T-helper 1 cell treated with Interleukin-12 subunit alpha and Interleukin-12 subunit beta and Interleukin-4 antibody, amounts not matched to agents 30 ng/mL and 1 ng/mL, for 36 hours (primary cell): ENCODE results near the gene PLEKHJ1. TPM values are rescaled to one million over a fixed set of nuclear protein-coding genes. Genes with fewer than 3 reads are reported as not detected.
"Not testable (repeated sequence)": the region's sequence is repeated elsewhere in the genome, so short reads cannot be mapped to it uniquely, and the experiment has no call there.

Experiments used
- intact Hi-C: fragments of 100-400 bp; cut with micrococcal nuclease; formaldehyde crosslinking; loops from one replicate; pipeline ENCODE4 v1.15.1; 2024
- total RNA-seq: library from RNA; stranded (reverse); gene quantifications from 2 replicates; pipeline ENCODE4 v1.2.3, GENCODE V29; 2022

The PLEKHJ1 gene, protein sequence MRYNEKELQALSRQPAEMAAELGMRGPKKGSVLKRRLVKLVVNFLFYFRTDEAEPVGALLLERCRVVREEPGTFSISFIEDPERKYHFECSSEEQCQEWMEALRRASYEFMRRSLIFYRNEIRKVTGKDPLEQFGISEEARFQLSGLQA
- total RNA-seq, result 64.7 and 65.7 TPM in 2 replicates

DNA sequence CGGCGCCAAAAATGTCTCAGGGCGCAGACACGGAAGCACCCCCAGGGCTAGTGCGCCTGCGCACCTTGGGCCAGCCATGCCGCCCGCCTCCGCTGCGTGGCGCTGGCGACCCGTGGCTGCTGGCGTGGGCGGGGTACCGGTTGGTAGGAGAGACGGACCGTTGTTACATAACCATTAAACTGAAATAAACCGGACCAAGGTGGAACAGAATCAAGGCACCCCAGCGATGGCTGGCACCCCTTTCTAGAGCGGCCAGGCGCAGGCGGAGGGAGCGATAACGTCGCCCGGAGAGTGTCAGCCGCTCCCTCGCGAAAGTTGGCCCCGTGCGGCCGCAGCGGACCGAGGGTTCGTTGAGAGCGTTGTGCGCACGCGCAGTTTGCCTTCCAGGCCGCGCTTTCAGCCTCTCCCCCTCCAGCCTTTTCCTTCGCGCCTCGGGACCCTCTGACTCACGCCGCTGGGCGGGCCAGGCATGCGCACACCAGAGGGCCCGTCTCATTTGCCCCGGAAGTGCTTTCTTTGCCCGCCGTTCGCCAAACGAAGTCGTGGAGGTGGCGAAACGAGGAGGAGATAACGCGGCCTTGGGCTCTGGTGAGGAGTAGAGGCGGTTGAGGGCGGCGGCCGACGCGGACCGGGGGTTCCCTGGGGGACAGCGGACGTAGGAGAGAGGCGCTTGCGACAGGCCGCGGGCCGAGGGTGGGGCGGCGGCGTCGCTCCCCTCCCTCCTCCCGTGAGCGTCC lies at the start of gene PLEKHJ1, which contains the start of gene SF3A2:
TSS of gene PLEKHJ1 (minus strand) at position 16 of the 737 bp plus-strand sequence. CDS start 81 bp downstream, outside the sequence.
TSS of gene SF3A2 (plus strand) at position 511 of the 737 bp plus-strand sequence. CDS start 6,595 bp downstream, outside the sequence.
- intact Hi-C loops, result loop anchor here (1.0 to 5.0 kb wide), 13 partner anchors 22 to 401 kb away; partner anchors contain the start of genes AP3D1, IZUMO4, LMNB2 and MOB3A

DNA sequence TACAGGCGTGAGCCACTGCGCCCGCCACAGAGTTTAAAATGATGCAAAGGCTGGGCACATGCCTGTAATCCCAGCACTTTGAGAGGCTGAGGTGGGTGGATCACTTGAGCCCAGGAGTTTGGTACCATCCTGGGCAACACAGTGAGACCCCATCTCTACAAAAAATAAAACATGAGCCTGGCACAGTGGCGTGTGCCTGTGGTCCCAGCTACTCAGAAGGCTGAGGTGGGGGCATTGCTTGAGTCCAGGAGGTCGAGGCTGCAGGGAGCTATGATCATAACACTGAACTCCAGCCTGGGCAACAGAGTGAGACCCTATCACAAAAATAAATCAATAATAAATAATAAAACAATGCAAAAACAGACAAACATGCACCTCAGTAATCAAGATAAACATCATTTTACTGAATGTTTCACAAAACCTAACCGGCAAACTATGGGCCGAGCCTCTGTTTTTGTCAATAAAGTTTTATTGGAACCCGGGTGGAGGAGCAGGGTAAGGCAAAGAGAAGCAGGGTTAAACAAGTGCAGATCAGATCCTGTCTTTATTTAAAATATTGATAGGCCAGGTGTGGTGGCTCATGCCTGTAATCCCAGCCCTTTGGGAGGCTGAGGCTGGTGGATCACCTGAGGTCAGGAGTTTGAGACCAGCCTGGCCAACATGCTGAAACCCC lies 47.8 kb upstream of the PLEKHJ1 start:
- intact Hi-C loops, result no loop called here

DNA sequence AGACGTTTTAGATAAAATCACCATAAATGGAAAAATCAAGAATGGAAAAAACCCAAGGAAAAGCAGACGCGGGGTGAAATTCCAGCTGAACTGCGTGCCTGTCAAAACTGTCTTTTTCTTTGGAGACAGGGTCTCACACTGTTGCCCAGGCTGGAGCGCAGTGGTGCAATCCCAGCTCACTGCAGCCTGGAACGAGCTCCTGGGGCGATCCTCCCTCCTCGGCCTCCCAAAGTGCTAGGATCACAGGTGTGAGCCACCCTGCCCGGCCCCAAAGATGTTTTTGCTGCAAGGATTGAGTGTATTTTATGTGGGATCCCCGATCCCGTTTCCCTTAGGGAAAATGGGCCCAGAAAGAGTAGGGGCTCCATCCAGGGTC lies 46.7 kb upstream of the PLEKHJ1 start:
- intact Hi-C loops, result no loop called here

DNA sequence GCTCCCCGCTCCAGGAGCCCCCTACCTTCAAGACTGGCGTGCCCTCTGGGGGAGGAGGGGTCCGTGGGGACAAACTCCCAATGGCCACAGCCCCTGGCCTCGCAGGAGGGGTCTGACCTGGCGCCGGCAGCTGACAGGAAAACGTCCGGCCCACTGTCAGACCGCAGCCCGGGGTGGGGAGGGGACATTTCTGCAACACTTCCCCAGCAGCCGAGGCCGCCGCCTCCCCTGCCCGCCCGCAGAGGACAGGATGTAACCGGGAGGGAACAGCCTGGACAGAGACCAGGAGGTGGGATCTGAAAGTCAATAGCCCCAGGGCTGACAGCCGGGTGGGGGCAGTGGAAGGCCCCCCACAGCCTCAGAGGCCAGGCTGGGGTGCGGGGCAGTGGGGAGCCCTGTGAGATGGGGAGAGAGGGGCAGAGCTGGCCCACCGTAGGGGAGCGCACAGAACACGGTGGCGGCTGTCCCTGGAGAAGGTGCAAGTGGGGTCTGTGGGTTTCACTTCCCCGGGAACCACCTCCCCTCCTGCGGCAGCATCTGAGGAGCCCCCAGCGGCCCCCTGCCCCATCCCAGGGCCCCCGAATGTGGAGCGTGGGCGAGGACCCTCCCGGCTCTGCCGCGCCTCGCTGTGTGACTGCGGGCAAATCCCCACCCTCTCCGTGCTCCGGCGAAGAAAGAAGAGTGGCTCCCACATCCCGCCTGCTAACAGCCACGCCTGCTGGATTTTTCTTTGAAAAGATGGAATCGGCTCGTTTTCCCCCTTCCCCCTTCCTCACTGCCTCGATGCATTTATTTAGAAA lies 46.1 kb upstream of the PLEKHJ1 start, which contains the start of gene PEAK3:
TSS of gene PEAK3 (minus strand) at position 114 of the 800 bp plus-strand sequence. CDS start 1,244 bp downstream, outside the sequence.
- intact Hi-C loops, result no loop called here

DNA sequence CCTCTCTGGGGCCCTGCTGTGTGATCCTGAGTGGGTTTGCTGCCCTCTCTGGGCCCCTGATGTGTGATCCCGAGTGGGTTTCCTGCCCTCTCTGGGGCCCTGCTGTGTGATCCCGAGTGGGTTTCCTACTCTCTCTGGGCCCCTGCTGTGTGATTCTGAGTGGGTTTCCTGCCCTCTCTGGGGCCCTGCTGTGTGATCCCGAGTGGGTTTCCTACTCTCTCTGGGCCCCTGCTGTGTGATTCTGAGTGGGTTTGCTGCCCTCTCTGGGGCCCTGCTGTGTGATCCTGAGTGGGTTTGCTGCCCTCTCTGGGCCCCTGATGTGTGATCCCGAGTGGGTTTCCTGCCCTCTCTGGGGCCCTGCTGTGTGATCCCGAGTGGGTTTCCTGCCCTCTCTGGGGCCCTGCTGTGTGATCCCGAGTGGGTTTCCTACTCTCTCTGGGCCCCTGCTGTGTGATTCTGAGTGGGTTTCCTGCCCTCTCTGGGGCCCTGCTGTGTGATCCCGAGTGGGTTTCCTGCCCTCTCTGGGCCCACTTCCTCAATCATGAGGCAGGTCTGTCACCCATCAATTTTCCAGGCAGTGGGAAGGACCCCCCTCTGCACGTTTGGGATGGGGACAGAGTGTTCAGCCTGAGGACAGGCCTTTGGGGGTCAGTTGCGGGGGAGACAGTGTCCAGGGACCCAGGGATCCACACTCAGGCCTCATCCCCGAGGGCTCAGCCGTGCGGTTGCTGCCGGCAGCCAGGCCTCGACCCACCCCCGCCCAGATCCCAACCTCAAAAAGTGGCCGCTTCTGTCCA lies 45.3 kb upstream of the PLEKHJ1 start:
- intact Hi-C loops, result not testable (repeated sequence)

DNA sequence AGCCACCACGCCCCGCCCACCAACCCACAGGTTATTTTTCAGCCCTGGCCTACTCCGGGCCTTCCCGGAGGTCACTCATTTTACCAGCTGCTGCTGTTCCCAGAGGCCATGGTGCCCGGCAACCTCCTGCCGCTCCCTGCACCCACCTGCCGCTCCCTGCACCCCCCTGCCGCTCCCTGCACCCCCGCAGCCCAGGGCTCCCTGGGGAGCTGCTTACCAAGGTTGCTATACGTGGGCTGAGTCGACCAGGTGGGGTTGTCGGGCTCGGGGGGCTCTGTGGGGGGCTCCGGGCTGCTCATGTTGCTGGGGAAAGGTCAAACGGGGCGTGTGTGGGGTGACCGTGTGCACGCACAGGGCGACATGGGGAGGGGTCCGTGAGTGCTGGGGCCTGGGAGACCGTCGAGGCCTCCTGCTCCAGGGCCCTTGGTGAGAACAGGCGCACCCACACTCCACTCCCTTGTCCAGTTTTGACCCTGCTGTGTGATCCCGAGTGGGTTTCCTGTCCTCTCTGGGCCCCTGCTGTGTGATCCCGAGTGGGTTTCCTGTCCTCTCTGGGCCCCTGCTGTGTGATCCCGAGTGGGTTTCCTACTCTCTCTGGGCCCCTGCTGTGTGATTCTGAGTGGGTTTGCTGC lies 44.6 kb upstream of the PLEKHJ1 start:
- intact Hi-C loops, result no loop called here

DNA sequence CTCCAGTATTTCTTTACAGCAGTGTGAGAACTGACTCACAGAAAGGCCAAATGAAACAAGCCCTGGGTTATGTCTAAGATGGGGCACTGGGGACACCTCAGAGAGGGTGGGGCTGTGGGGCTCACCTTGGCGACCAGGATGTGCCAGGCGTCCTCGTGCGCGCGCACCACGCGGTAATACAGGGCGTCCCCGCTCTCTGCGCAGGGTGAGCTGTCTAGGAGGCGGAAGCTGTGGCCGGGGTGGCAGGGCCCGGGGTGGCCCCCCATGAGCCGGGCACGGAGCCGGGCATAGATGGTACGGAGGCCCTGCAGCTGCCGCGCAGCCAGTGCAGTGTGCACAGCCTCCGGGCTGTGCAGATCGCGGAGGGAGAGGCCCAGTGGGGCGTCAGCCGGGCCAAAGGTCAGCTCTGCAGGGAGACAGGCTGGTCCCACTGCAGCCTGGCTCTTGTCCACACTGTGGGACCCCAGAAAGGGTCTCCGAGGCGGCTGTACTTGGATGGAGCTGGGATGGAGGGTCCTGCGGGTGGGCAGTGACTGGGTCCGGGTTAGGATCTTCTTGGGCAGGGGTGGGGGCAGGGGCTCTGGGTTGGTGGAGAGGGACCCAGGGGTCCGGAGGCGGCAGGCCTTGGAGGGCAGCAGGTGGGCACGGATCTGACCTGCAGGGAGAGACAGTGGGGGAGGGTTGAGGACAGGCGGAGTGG lies 42.5 kb upstream of the PLEKHJ1 start:
- intact Hi-C loops, result loop anchor here (10.0 kb wide), 1 partner anchor 336 kb away; no protein-coding TSS in a partner anchor

DNA sequence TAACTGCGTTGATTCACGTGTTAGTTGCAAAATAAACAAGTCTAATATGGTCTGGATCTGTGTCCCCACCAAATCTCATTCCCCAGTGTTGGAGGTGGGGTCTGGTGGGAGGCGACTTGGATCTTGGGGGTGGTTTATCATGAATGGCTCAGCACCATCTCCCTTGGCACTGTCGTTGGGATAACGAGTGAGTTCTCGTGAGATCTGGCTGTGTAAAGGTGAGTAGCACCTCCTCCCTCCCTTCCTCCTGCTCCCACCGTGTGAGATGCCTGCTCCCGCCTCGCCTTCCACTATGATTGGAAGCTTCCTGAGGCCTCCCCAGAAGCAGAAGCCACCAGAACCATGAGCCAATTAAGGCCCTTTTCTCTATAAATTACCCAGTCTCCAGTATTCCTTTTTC lies 41.0 kb upstream of the PLEKHJ1 start:
- intact Hi-C loops, result loop anchor here (10.0 kb wide), 1 partner anchor 338 kb away; no protein-coding TSS in a partner anchor

DNA sequence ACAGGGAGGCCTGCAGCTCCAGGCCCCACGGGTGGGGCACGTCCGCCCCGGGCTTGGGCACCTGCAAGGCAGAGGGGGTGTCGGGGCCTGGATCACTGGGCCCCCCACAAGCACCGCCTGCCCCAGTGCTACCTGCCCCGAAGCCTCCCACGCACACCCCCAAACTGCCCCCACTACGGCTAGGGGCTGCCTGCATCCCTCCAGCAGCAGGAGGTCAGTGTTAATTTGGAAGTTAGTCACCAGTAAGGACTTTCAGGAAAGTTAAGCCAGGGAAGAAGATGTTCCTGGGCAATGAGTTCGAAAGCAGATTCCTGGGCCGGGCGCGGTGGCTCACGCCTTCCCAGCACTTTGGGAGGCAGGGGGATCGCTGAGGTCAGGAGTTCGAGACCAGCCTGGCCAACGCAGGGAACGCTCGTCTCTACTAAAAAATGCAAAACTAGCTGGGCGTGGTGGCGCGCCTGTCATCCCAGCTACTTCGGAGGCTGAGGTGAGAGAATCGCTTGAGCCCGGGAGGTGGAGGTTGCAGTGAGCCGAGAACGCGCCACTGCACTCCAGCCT lies 40.4 kb upstream of the PLEKHJ1 start:
- intact Hi-C loops, result loop anchor here (10.0 kb wide), 1 partner anchor 338 kb away; no protein-coding TSS in a partner anchor

DNA sequence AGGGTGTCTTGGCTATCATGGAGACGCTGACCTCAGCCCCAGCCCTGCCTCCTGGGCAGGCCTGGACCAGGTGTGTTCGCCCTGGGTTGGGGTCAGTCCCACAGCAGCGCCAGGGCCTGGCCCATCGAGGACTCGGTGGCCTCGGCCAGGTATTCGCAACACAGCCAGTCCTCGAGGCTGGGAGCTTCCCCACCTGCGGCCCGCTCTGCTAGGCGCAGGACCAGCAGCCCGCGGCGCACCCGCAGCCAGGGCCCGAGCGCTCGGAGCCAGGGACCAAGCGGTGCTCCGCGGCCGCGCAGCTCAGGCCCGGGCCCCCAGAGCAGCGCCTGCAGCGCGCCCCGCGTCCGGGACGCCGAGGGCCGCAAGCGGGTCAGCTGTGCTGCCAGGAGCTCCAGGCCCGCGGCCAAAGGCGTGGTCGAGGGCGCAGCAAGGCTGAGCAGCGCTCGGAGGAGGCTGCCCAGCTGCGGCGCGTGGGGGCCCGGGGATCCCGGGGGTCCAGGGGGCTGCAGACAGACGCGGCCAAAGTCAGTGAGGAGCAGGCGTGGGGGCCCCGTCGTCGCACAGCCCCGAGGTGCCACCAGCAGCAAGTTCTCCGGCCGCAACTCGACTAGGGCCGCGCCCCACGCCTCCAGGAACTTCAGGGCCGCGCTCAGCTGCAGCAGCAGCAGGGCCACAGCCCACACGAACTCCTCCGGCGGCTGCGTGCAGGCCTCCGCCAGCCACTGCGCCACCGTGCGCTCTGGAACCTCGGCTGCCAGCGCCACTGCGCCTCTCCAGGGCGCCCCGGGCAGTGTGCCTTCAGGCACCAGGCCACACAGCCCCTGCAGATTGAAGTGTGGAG lies 39.7 kb upstream of the PLEKHJ1 start:
- intact Hi-C loops, result loop anchor here (1.0 to 10.0 kb wide), 2 partner anchors 115 to 339 kb away; no protein-coding TSS in a partner anchor

DNA sequence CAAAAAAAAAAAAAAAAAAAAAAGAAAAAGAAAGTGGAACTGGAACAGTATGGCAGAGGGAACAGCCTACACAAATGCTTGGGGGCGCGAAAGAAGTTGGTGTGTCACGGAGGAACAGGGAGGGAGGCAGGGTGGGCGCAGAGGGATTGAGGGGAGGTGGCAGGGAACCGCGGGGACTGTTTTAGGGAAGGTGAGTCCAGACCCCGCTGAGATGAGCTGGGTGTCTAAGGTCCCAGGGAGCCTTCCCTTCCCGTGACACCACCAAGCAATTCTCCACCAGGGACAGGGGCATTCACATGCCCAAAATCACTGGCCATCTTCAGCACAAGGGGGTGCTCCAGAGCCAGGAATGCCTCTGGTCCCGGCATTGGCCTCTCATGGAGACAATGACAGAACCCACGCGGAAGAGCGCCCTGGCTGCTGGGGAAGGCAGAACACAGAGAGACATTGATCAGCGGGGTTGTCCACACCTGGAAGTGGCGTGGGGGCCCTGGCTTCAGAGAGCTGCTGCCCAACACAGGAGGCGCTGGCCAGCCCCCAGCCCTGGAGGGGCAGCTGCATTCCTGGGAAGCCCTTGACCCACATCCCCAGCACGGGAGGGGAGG lies 38.9 kb upstream of the PLEKHJ1 start:
- intact Hi-C loops, result loop anchor here (1.0 to 10.0 kb wide), 3 partner anchors 52 to 340 kb away; partner anchors contain the start of genes LSM7 and SPPL2B

DNA sequence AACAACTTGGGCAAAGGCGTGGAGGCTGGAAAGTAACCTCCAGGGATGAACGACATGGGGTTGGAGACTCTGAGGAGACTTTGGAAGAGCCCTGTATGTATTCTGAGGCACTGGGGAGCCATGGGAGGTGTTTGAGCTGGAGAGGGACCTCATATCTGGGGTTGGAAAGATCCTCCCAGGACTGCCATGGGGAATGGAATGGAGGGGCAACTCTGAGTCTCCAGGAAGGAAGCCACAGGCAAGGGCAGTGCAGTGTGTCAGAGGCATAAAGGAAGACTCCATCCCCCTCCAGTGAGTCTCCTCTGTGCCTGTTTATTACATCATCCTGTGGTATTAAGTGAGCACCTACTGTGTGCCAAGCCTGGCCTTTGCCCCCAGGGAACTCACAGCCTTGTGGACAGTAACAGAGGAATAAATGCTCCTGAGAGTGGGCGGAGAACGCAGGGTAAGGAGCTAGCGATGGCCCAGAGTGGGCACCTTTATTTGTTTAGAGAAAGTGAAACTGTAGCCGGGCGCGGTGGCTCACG lies 38.1 kb upstream of the PLEKHJ1 start:
- intact Hi-C loops, result loop anchor here (5.0 to 10.0 kb wide), 2 partner anchors 53 to 341 kb away; partner anchors contain the start of genes LSM7 and SPPL2B

DNA sequence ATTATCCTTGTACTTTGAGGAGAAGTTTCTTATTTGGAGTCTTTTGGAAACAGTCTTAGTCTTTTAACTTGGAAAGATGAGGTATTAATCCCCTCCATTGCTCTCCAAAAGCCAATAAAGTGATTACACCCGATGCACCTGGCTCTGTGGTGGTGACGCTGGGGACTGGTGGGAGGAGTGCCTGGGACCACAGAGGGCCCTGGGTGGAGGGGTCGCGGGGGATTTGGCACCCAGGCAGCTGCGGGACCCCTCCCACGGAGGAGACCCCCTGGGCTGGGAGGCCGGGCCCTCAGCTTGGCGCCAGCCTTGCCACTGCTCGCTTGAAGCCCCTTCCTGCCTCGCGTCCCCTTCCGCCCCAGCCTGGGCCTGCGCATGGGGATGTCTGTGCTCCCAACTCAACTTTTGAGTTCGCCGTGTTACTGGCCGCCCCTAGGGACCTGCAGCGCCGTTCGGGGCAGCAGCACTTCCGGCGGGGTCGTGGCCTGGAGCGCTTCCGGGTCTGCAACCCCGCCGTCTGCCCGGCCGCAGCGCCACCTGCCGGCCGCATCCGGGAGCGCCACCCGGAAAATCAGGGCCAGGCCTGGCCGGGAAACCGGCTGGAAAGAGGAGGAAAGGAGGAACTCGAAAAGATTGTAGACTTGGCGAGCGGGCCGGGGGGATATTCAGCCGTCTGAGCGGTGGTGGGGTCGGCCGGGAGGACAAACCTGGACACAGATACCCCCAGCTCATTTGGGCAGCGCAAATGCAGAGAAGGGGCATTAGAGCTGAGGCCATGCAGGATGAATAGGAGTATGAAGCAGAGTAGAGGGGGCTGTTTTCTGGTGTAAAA lies 37.4 kb upstream of the PLEKHJ1 start:
- intact Hi-C loops, result loop anchor here (1.0 to 10.0 kb wide), 4 partner anchors 37 to 341 kb away; partner anchors contain the start of genes LSM7, PLEKHJ1, SF3A2 and SPPL2B

DNA sequence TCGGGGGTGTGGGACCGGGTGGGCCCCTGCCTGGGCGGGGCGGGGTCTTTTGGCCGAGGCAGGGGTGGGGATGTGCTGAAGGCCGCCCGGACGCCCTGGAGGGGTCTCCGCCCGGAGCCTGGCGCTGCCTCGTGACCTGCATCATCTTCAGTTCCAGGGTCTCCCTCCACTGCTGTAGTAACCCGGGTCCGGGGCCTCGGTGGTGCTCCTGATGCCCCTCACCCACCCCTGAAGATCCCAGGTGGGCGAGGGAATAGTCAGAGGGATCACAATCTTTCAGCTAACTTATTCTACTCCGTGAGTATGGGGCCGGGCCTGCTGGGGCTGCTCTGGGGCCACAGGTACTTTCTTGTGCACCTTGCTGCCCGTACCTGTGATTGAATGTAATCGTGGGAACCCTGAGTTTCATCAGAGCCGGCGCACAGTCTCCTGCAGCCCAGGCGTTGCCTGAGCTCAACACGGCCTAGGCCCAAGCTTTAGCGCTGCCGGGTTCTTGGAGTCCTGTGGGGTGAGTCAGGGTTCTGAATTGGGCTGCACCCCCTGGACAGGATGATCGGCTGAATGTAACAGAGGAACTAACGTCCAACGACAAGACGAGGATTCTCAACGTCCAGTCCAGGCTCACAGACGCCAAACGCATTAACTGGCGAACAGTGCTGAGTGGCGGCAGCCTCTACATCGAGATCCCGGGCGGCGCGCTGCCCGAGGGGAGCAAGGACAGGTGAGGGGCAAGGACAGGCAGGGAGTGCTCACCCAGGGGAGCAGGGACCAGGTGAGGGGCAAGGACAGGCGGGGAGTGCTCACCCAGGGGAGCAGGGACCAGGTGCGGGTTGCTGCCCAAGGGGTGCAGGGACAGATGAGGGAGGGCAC lies 35.3 kb upstream of the PLEKHJ1 start:
- intact Hi-C loops, result loop anchor here (2.0 to 10.0 kb wide), 3 partner anchors 56 to 343 kb away; partner anchors contain the start of genes LSM7 and SPPL2B
